ENCODE results near the gene PSMB10.
A peak's percentile ranks its signal among the peaks of the same experiment; 100 is the strongest.
"Not testable (repeated sequence)": the region's sequence is repeated elsewhere in the genome, so short reads cannot be mapped to it uniquely, and the experiment has no call there.

PSMB10 gene

GRCh38 chr16:67936124-67936879 is at the start of gene PSMB10:
PSMB10 (minus strand) TSS chr16:67936850; CDS start chr16:67936749, 101 bp downstream.
- peak in 1 of 2 donors; percentile 10 for DNase-seq (ENCODE audit: low read depth in 2 of 2)

GRCh38 chr16:67982011-67982696 is 45.5 kb upstream of the PSMB10 start:
- DNase-seq (ENCODE audit: low read depth in 2 of 2) = no peak

GRCh38 chr16:67979955-67980678 is 43.5 kb upstream of the PSMB10 start, which contains the start of gene DPEP3:
DPEP3 (minus strand) TSS chr16:67980499; CDS start chr16:67980380, 119 bp downstream.
- DNase-seq (ENCODE audit: low read depth in 2 of 2) = no peak

- no peak for DNase-seq (ENCODE audit: low read depth in 2 of 2)
Measured at GRCh38 chr16:67977469-67978227, 41.0 kb upstream of the PSMB10 start.

- no peak for DNase-seq (ENCODE audit: low read depth in 2 of 2)
Measured at GRCh38 chr16:67977005-67977404, 40.4 kb upstream of the PSMB10 start.

GRCh38 chr16:67976205-67976604 is 39.6 kb upstream of the PSMB10 start:
- DNase-seq (ENCODE audit: low read depth in 2 of 2) = no peak

- no peak for DNase-seq (ENCODE audit: low read depth in 2 of 2)
Measured at GRCh38 chr16:67975321-67976105, 38.9 kb upstream of the PSMB10 start.

GRCh38 chr16:67972285-67972684 is 35.6 kb upstream of the PSMB10 start:
- not testable (repeated sequence) for DNase-seq (ENCODE audit: low read depth in 2 of 2)

GRCh38 chr16:67971111-67971510 is 34.5 kb upstream of the PSMB10 start:
- DNase-seq (ENCODE audit: low read depth in 2 of 2) = no peak

GRCh38 chr16:67969254-67970039 is 32.8 kb upstream of the PSMB10 start:
- DNase-seq (ENCODE audit: low read depth in 2 of 2) = no peak

- peak; percentile 63 to 74 for DNase-seq (ENCODE audit: low read depth in 2 of 2)
Measured at GRCh38 chr16:67968400-67969253, 32.0 kb upstream of the PSMB10 start, which contains the start of gene SLC12A4. SLC12A4 (minus strand) TSS chr16:67968637; CDS start chr16:67968553, 84 bp downstream.

GRCh38 chr16:67967958-67968399 is 31.3 kb upstream of the PSMB10 start:
- DNase-seq (ENCODE audit: low read depth in 2 of 2) = no peak

GRCh38 chr16:67967183-67967957 is 30.7 kb upstream of the PSMB10 start:
- DNase-seq (ENCODE audit: low read depth in 2 of 2) = no peak

GRCh38 chr16:67966549-67967182 is 30.0 kb upstream of the PSMB10 start:
- DNase-seq (ENCODE audit: low read depth in 2 of 2) = no peak

GRCh38 chr16:67965668-67966548 is 29.3 kb upstream of the PSMB10 start:
- DNase-seq (ENCODE audit: low read depth in 2 of 2) = no peak

- no peak for DNase-seq (ENCODE audit: low read depth in 2 of 2)
Measured at GRCh38 chr16:67964477-67965131, 28.0 kb upstream of the PSMB10 start.
